GM23248 (cell line): ENCODE measurements around the gene SRGAP2B. TPM values are rescaled to one million over a fixed set of nuclear protein-coding genes. Genes with fewer than 3 reads are reported as not detected.
"Not testable (repeated sequence)": the region's sequence is repeated elsewhere in the genome, so short reads cannot be mapped to it uniquely, and the experiment has no call there.

Experiments
- DNase-seq: peaks from one replicate; pipeline ENCODE4 v3.0.0-alpha.2; 2015
- H2AFZ ChIP-seq: fragments of 200-600 bp; sonication (generic); 2 replicates; pipeline ENCODE4 v1.6.1; 2016; ENCODE audit warnings: antibody characterized with exemption
- H3F3A ChIP-seq: fragments of 200-600 bp; sonication (generic); 2 replicates; pipeline ENCODE4 v1.6.1; 2016; ENCODE audit warnings: mild to moderate bottlenecking, antibody characterized with exemption, mixed run types; ENCODE audit not compliant: insufficient read depth
- H3K27ac ChIP-seq: fragments of 200-600 bp; sonication (generic); 2 replicates; pipeline ENCODE4 v1.5.1; 2016; ENCODE audit warnings: mild to moderate bottlenecking
- H3K27me3 ChIP-seq: fragments of 200-600 bp; sonication (generic); replicated peaks from 2 replicates; pipeline ENCODE4 v1.6.1; 2016; ENCODE audit warnings: mild to moderate bottlenecking; ENCODE audit not compliant: insufficient read depth
- H3K36me3 ChIP-seq: fragments of 200-600 bp; sonication (generic); 2 replicates; pipeline ENCODE4 v1.6.1; 2016; ENCODE audit warnings: low read depth, mild to moderate bottlenecking
- H3K4me1 ChIP-seq: fragments of 200-600 bp; sonication (generic); 2 replicates; pipeline ENCODE4 v1.6.1; 2016; ENCODE audit warnings: mild to moderate bottlenecking; ENCODE audit not compliant: insufficient read depth
- H3K4me2 ChIP-seq: fragments of 200-600 bp; sonication (generic); one replicate; pipeline ENCODE4 v1.6.1; 2016; ENCODE audit warnings: mild to moderate bottlenecking; ENCODE audit not compliant: unreplicated experiment
- H3K4me3 ChIP-seq: fragments of 200-600 bp; sonication (generic); 2 replicates; pipeline ENCODE4 v1.5.1; 2016; ENCODE audit warnings: mild to moderate bottlenecking
- H3K79me2 ChIP-seq: fragments of 200-600 bp; sonication (generic); 2 replicates; pipeline ENCODE4 v1.6.1; 2016; ENCODE audit warnings: mild to moderate bottlenecking; ENCODE audit not compliant: insufficient read depth
- H3K9ac ChIP-seq: fragments of 200-600 bp; sonication (generic); 2 replicates; pipeline ENCODE4 v1.6.1; 2016; ENCODE audit warnings: mild to moderate bottlenecking
- H3K9me2 ChIP-seq: fragments of 200-600 bp; sonication (generic); 2 replicates; pipeline ENCODE4 v1.6.1; 2016; ENCODE audit warnings: mixed run types, mild to moderate bottlenecking, moderate library complexity; ENCODE audit not compliant: insufficient read depth
- H3K9me3 ChIP-seq: fragments of 200-600 bp; sonication (generic); one replicate; pipeline ENCODE4 v1.6.1; 2017; ENCODE audit warnings: low read depth
- H4K20me1 ChIP-seq: fragments of 200-600 bp; sonication (generic); 2 replicates; pipeline ENCODE4 v1.6.0; 2016; ENCODE audit not compliant: insufficient read depth
- WGBS, 2 experiments: methylation state at CpG; one replicate each; pipeline ENCODE4 v1.1.6; 2015 to 2017; ENCODE audit warnings: low lambda C conversion rate in 2 of 2, low coverage in 1 of 2; ENCODE audit errors: missing lambda C conversion rate in 2 of 2; 5-methylcytosine and 5-hydroxymethylcytosine counted together
- in situ Hi-C: fragments of 300-500 bp; cut with MboI; formaldehyde crosslinking; loops from 2 replicates; pipeline ENCODE4 v1.15.0; 2020
- polyA plus RNA-seq: library from polyadenylated mRNA; unstranded; fragments of >200 nt; fragmentation: Nextera tagmentation; extraction: Ambion mirVana; gene quantifications from 2 replicates; pipeline ENCODE4 v1.2.1, GENCODE V29; 2016
- total RNA-seq: library from RNA; depleted of rRNA; stranded (reverse); fragments of >200 nt; shearing (Covaris generic); gene quantifications from 2 replicates; pipeline ENCODE4 v1.2.3, GENCODE V29; 2014

Gene SRGAP2B
- total and polyA plus RNA-seq, 2 experiments from 2014 or later, result 12.8 to 16.1 TPM

DNA sequence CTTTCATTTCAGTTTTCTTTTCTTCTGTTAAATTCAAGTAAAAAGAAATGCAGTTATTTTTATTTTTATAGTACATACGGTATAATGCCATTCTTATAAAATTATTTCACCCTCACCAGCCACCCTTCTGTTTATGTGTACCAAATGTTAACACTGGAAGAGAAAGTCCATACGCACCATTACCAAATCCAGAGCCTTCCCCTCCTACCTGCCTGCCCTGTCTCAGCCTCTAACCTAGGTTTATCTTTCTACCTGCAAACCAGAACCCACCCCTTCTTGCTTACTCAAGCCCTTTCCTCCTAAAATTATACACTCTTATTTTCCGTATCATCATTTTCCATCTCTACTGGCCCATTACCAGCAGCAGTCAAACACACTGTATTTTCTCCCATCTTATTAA is 84.5 kb downstream of the SRGAP2B start:
- H3K79me2 ChIP-seq, H3F3A ChIP-seq, H3K36me3 ChIP-seq, H3K27me3 ChIP-seq, H3K9me2 ChIP-seq, H3K9me3 ChIP-seq, H3K4me3 ChIP-seq, H3K9ac ChIP-seq, H4K20me1 ChIP-seq, DNase-seq, H3K4me1 ChIP-seq, H3K4me2 ChIP-seq, H3K27ac ChIP-seq, in situ Hi-C loops, H2AFZ ChIP-seq: not testable (repeated sequence)
- 50 to 60% methylated on average over 2 of the region's 3 CpGs for WGBS, 2 experiments

GRCh38 chr1:145009928-145010327 is 85.2 kb downstream of the SRGAP2B start:
- H3K4me3 ChIP-seq, H3K9me2 ChIP-seq, H3K9ac ChIP-seq, H4K20me1 ChIP-seq, H3F3A ChIP-seq, H3K4me2 ChIP-seq, H3K4me1 ChIP-seq, in situ Hi-C loops, H3K79me2 ChIP-seq, H3K36me3 ChIP-seq, H3K9me3 ChIP-seq, H3K27ac ChIP-seq, H3K27me3 ChIP-seq, H2AFZ ChIP-seq, DNase-seq: not testable (repeated sequence)
- 2% methylated on average over 3 of the region's 3 CpGs for WGBS, 2 experiments

GRCh38 chr1:145008388-145008787 is 86.7 kb downstream of the SRGAP2B start:
- H3K9ac ChIP-seq, DNase-seq, H2AFZ ChIP-seq, H3K36me3 ChIP-seq, H4K20me1 ChIP-seq, H3K27ac ChIP-seq, H3K79me2 ChIP-seq, H3K4me3 ChIP-seq, H3K4me1 ChIP-seq, H3K9me3 ChIP-seq, H3K9me2 ChIP-seq, H3F3A ChIP-seq, H3K27me3 ChIP-seq, in situ Hi-C loops, H3K4me2 ChIP-seq: not testable (repeated sequence)
- no CpG with 5 or more reads among the region's 4 CpGs for WGBS, 2 experiments

DNA sequence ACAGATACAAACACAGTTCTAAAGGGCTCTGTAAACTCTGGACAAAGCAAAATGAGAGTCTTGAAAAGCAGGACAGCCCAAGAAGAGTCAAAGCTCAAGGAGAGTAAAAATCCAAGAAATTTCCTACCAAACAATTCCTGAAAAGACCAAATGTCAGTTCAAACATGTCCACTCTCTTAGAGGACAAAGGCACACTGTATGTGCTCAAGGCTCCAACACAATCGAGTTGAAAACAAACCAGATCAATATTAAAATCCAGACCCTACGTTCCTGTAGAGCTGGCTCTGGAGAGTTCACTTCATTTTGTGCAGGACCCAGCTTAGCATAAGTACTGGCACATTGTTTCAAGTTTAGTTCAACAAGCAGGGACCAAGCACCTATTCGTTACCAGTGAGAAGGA is 90.0 kb downstream of the SRGAP2B start:
- H3K27ac ChIP-seq, H3F3A ChIP-seq, H3K36me3 ChIP-seq, H3K4me2 ChIP-seq, H3K4me3 ChIP-seq, H3K9me3 ChIP-seq, H3K79me2 ChIP-seq, H3K27me3 ChIP-seq, in situ Hi-C loops, H3K9me2 ChIP-seq, H4K20me1 ChIP-seq, DNase-seq, H3K4me1 ChIP-seq, H3K9ac ChIP-seq, H2AFZ ChIP-seq: not testable (repeated sequence)
- WGBS, 2 experiments, result 63 to 83% methylated on average over 2 of the region's 3 CpGs

DNA sequence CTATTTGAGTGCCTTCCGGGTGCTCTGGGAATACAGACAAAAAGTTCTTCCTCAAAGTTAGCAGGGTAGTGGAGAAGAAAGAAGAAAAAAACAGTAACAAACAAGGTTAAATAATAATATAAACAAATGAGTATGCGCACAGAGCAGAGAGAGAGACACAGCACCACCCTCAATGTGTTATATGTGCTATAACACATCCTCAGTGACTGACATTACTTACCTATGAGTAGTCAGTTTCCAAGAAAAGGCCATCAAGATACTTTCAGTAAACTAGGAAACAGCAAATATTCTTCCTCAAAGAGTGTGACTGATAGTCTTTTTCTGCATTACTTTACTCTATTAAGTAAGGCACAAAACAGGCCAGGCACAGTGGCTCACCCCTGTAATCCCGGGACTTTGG is 93.7 kb downstream of the SRGAP2B start:
- H3K36me3 ChIP-seq, H3K9me2 ChIP-seq, H3K9me3 ChIP-seq, H3K9ac ChIP-seq, H2AFZ ChIP-seq, H3F3A ChIP-seq, H3K27ac ChIP-seq, H4K20me1 ChIP-seq, H3K4me2 ChIP-seq, H3K4me1 ChIP-seq, H3K4me3 ChIP-seq, in situ Hi-C loops, DNase-seq, H3K79me2 ChIP-seq, H3K27me3 ChIP-seq: not testable (repeated sequence)
- WGBS, 2 experiments, result 88 to 100% methylated on average over 1 to 3 of the region's 3 CpGs

DNA sequence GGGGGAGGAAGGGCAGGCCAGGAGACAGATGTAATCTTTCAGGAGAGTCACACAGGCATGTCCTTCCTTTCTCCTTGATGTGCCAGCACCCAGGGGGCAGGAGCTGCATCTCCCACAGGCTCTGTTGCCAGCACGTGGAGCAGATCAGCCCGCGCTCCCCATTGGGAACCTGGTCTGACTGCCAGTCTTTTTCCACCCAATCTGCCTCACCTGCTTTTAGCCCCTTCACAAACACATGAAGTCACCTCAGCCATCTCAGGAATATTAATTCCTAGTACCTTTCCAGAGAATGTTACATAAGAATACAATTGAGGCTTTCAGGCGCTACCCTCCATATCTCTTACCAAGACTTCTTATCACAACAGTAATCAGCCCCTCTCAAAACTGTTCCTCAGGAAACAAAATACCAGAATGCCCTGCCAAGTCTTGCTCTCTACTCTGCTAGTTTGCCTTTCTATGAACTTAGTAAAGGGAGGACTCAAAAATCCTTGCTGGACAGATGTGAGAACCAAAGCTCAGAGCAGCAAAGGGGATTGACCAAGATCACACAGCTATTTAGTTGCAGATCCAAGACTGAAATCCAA is 94.3 kb downstream of the SRGAP2B start:
- H3F3A ChIP-seq, H3K27ac ChIP-seq, H3K9me3 ChIP-seq, H3K4me1 ChIP-seq, H2AFZ ChIP-seq, H3K9ac ChIP-seq, H3K4me2 ChIP-seq, H3K36me3 ChIP-seq, H3K9me2 ChIP-seq, DNase-seq, H4K20me1 ChIP-seq, H3K27me3 ChIP-seq, H3K4me3 ChIP-seq, H3K79me2 ChIP-seq, in situ Hi-C loops: not testable (repeated sequence)
- 95 to 100% methylated on average over 1 to 4 of the region's 4 CpGs for WGBS, 2 experiments

- H3K27me3 ChIP-seq, H3K27ac ChIP-seq, H3F3A ChIP-seq, H3K36me3 ChIP-seq, H3K4me2 ChIP-seq, H3K4me3 ChIP-seq, H3K9me3 ChIP-seq, DNase-seq, H3K4me1 ChIP-seq, in situ Hi-C loops, H3K79me2 ChIP-seq, H4K20me1 ChIP-seq, H3K9me2 ChIP-seq, H2AFZ ChIP-seq, H3K9ac ChIP-seq: not testable (repeated sequence)
- 64 to 86% methylated on average over 1 of the region's 5 CpGs for WGBS, 2 experiments
These were observed 94.9 kb downstream of the SRGAP2B start for GRCh38 chr1:145000074-145000742.

- 49 to 75% methylated on average over 2 of the region's 2 CpGs for WGBS, 2 experiments
- H3K4me1 ChIP-seq, H3K9me3 ChIP-seq, H3K9ac ChIP-seq, H3K4me2 ChIP-seq, H3F3A ChIP-seq, DNase-seq, H3K4me3 ChIP-seq, H3K79me2 ChIP-seq, H3K27ac ChIP-seq, H3K9me2 ChIP-seq, in situ Hi-C loops, H2AFZ ChIP-seq, H3K27me3 ChIP-seq, H3K36me3 ChIP-seq, H4K20me1 ChIP-seq: not testable (repeated sequence)
These were observed 96.2 kb downstream of the SRGAP2B start for GRCh38 chr1:144998981-144999273.
